ENCODE results near the gene MYO16.
"Not testable (repeated sequence)": the region's sequence is repeated elsewhere in the genome, so short reads cannot be mapped to it uniquely, and the experiment has no call there.

The MYO16 gene

GRCh38 chr13:108777421-108778420 is 148.3 kb downstream of the MYO16 start:
- in situ Hi-C loops (cut with MboI; ENCODE audit: low sequenced_read_pairs, unreplicated experiment) = no loop called here
- DNase-seq (ENCODE audit: low spot score) = no peak

GRCh38 chr13:108779308-108779707 is 149.9 kb downstream of the MYO16 start:
- no peak for TF ChIP-seq CTCF (IDR thresholded peaks at IDR 0.05; ENCODE audit: borderline replicate concordance, control extremely low read depth, extremely low read depth, insufficient read depth, missing control alignments)
- no peak for DNase-seq (ENCODE audit: low spot score)
- in situ Hi-C loops (cut with MboI; ENCODE audit: low sequenced_read_pairs, unreplicated experiment) = no loop called here

More at GRCh38 chr13:108777421-108778420, 148.3 kb downstream of the MYO16 start:
- no peak for TF ChIP-seq CTCF (IDR thresholded peaks at IDR 0.05; ENCODE audit: borderline replicate concordance, control extremely low read depth, extremely low read depth, insufficient read depth, missing control alignments)

- no peak for DNase-seq (ENCODE audit: low spot score)
- no peak for TF ChIP-seq CTCF (IDR thresholded peaks at IDR 0.05; ENCODE audit: borderline replicate concordance, control extremely low read depth, extremely low read depth, insufficient read depth, missing control alignments)
- in situ Hi-C loops (cut with MboI; ENCODE audit: low sequenced_read_pairs, unreplicated experiment) = no loop called here
Observed at GRCh38 chr13:108780706-108781105, 151.3 kb downstream of the MYO16 start.

- no peak for TF ChIP-seq CTCF (IDR thresholded peaks at IDR 0.05; ENCODE audit: borderline replicate concordance, control extremely low read depth, extremely low read depth, insufficient read depth, missing control alignments)
- in situ Hi-C loops (cut with MboI; ENCODE audit: low sequenced_read_pairs, unreplicated experiment) = no loop called here
- no peak for DNase-seq (ENCODE audit: low spot score)
Observed at GRCh38 chr13:108781312-108781711, 151.9 kb downstream of the MYO16 start.

GRCh38 chr13:108782480-108782879 is 153.1 kb downstream of the MYO16 start:
- DNase-seq (ENCODE audit: low spot score); in situ Hi-C loops (cut with MboI; ENCODE audit: low sequenced_read_pairs, unreplicated experiment): not testable (repeated sequence)

- DNase-seq (ENCODE audit: low spot score) = no peak
Observed at GRCh38 chr13:108785844-108786243, 156.4 kb downstream of the MYO16 start.

More at GRCh38 chr13:108785844-108786243, 156.4 kb downstream of the MYO16 start:
- in situ Hi-C loops (cut with MboI; ENCODE audit: low sequenced_read_pairs, unreplicated experiment) = no loop called here
- TF ChIP-seq CTCF (IDR thresholded peaks at IDR 0.05; ENCODE audit: borderline replicate concordance, control extremely low read depth, extremely low read depth, insufficient read depth, missing control alignments) = no peak

All from GM13976 (cell line).